Sigmoid colon (tissue), 4 donors: ENCODE data around the gene IFNLR1.

ENCODE experiments used
- CTCF ChIP-seq, 4 experiments: fragments of 450-650 bp in 3 of 4; fragments of 200-600 bp in 1 of 4; IDR thresholded peaks; one replicate each; pipeline ENCODE4 v1.5.1; 2016 to 2019; ENCODE audit warnings: antibody characterized with exemption in 4 of 4, mild to moderate bottlenecking in 3 of 4, moderate library complexity in 2 of 4
- POLR2A ChIP-seq, 2 donors: fragments of 450-650 bp; IDR thresholded peaks; one replicate each; pipeline ENCODE4 v1.6.1; 2016; ENCODE audit warnings: antibody characterized with exemption in 2 of 2, mild to moderate bottlenecking in 2 of 2, moderate library complexity in 2 of 2
- POLR2AphosphoS5 ChIP-seq, 4 donors: sonication (generic); formaldehyde crosslinking; IDR thresholded peaks; one replicate each; pipeline ENCODE4 v1.6.1; 2017; ENCODE audit warnings: antibody characterized with exemption in 4 of 4

- TF ChIP-seq CTCF (IDR thresholded peaks at IDR 0.05), result no peak
- TF ChIP-seq POLR2AphosphoS5 (IDR thresholded peaks at IDR 0.05), result no peak
- TF ChIP-seq POLR2A (IDR thresholded peaks at IDR 0.05), result no peak
Measured at GRCh38 chr1:24122776-24123175, 64.3 kb downstream of the IFNLR1 start.
